Measurements from ENCODE around the gene MDH1. TPM values are rescaled to one million over a fixed set of nuclear protein-coding genes. Genes with fewer than 3 reads are reported as not detected.

MDH1 gene
- total RNA-seq, 1 donor from 2014 or later, result 155 TPM

DNA sequence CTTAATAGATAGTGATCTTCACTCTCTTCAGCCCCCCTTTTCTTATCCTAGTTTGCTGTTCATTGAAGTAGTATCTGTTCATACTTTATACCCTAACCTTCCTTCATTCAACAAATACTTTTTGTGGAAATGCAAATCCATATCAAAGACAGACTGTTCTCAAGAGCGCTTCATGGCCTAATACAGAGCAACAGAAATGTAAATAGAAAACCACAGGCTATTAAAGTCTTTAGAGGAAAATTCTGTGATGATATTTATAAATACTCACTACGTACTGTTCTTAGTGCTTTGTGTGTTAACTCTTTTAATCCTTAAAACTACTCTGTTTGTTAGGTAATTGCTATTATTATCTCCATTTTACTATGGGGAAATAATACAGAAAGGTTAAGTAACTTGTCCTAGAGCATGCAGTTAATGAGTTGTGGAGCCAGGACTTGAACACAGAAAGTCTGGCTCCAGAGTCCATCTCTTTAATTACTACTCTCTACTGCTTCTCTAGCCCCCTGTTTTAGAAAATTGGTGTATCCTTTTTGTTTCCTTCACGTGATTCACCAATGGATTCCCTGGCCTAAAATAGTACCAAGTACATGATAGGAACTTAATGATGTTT lies 2.9 kb downstream of the MDH1 start:
- no peak overlapping the region for H3K27ac Mint-ChIP-seq (ENCODE audit: unreplicated experiment)
- H3K4me3 Mint-ChIP-seq, result peak overlapping the region; percentile 86
- H3K27me3 Mint-ChIP-seq (ENCODE audit: low read depth), result peaks cover 8% of the 10 kb centered on the region
- peaks cover 35% of the 10 kb centered on the region for H3K4me1 Mint-ChIP-seq
- H3K9me3 Mint-ChIP-seq, result no peaks in the 10 kb centered on the region
- no peaks in the 10 kb centered on the region for H3K36me3 Mint-ChIP-seq (ENCODE audit: low read depth)
- no peak for DNase-seq (ENCODE audit: low read depth, low spot score)
- TF ChIP-seq, protein P1, sequence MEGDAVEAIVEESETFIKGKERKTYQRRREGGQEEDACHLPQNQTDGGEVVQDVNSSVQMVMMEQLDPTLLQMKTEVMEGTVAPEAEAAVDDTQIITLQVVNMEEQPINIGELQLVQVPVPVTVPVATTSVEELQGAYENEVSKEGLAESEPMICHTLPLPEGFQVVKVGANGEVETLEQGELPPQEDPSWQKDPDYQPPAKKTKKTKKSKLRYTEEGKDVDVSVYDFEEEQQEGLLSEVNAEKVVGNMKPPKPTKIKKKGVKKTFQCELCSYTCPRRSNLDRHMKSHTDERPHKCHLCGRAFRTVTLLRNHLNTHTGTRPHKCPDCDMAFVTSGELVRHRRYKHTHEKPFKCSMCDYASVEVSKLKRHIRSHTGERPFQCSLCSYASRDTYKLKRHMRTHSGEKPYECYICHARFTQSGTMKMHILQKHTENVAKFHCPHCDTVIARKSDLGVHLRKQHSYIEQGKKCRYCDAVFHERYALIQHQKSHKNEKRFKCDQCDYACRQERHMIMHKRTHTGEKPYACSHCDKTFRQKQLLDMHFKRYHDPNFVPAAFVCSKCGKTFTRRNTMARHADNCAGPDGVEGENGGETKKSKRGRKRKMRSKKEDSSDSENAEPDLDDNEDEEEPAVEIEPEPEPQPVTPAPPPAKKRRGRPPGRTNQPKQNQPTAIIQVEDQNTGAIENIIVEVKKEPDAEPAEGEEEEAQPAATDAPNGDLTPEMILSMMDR (conservative IDR thresholded peaks at IDR 0.05), result no peak

DNA sequence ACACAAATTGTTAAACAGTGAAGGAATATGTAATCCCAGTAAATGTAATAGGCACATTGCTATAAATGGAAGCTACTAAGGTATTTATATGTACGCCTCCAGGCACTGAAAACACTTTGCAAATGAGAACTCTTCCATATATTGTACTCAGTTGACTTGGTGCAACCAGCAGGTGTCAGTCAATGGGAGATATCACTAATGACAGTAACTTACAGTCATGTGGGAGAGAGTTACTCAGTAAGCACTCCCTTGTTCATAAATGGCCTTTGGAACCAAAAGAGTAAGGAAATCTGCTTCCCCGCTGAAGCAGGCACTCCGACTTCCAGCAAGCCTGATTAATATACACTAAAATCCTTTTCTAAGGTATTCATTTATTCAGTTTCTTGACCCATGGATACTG lies 5.9 kb downstream of the MDH1 start:
- TF ChIP-seq, protein P1 (conservative IDR thresholded peaks at IDR 0.05), result no peak
- Mint-ChIP-seq H3K9me3 (no peaks in the 10 kb centered on the region), H3K4me1 (peaks cover 17% of the 10 kb centered on the region), H3K27me3 (ENCODE audit: low read depth) (no peaks in the 10 kb centered on the region), H3K27ac (ENCODE audit: unreplicated experiment) (no peak overlapping the region), H3K4me3 (no peak overlapping the region), H3K36me3 (ENCODE audit: low read depth) (no peaks in the 10 kb centered on the region)
- DNase-seq (ENCODE audit: low read depth, low spot score), result no peak

GRCh38 chr2:63596401-63596883 lies 7.7 kb downstream of the MDH1 start:
- peaks cover 2% of the 10 kb centered on the region for H3K36me3 Mint-ChIP-seq (ENCODE audit: low read depth)
- peaks cover 2% of the 10 kb centered on the region for H3K4me1 Mint-ChIP-seq
- no peak overlapping the region for H3K27ac Mint-ChIP-seq (ENCODE audit: unreplicated experiment)
- H3K27me3 Mint-ChIP-seq (ENCODE audit: low read depth), result no peaks in the 10 kb centered on the region
- no peak for DNase-seq (ENCODE audit: low read depth, low spot score)
- no peak overlapping the region for H3K4me3 Mint-ChIP-seq
- TF ChIP-seq, protein P1 (conservative IDR thresholded peaks at IDR 0.05), result no peak
- H3K9me3 Mint-ChIP-seq, result no peaks in the 10 kb centered on the region

- TF ChIP-seq, protein P1 (conservative IDR thresholded peaks at IDR 0.05), result no peak
- no peaks in the 10 kb centered on the region for H3K27me3 Mint-ChIP-seq (ENCODE audit: low read depth)
- H3K9me3 Mint-ChIP-seq, result no peaks in the 10 kb centered on the region
- DNase-seq (ENCODE audit: low read depth, low spot score), result no peak
- no peaks in the 10 kb centered on the region for H3K4me1 Mint-ChIP-seq
- no peak overlapping the region for H3K4me3 Mint-ChIP-seq
- no peak overlapping the region for H3K27ac Mint-ChIP-seq (ENCODE audit: unreplicated experiment)
- peaks cover 5% of the 10 kb centered on the region for H3K36me3 Mint-ChIP-seq (ENCODE audit: low read depth)
These were observed 10.2 kb downstream of the MDH1 start for GRCh38 chr2:63598981-63599380.

DNA sequence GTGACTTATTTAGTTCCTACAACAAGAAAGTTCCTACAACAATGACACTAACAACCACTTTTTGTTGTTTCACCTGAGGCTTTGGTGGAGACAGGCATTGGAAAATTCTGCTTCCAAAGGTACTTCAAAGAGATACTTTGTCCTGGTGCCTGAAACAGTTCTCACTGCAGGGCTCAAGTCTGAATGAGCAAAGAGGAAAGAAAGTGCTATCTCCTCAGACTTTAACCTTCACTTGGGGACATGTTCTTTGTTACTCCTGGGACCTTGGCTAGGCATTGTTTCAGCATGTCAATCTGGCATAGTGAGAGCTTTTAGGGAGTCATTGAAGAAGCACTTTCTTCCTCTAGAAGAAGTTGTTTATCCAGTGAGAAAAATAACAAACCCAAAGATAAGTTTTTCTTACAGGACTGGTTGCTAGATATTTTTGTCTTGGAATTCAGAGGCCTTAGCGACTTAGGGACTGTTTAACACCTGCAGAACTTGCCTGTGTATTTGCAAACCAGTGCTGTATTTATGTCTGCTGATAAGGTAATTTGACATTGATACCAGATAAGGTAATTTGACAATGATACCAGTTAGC lies 12.2 kb downstream of the MDH1 start:
- H3K36me3 Mint-ChIP-seq (ENCODE audit: low read depth), result peaks cover 14% of the 10 kb centered on the region

More for the DNA sequence above, 12.2 kb downstream of the MDH1 start:
- Mint-ChIP-seq H3K27ac (ENCODE audit: unreplicated experiment) (no peak overlapping the region), H3K4me1 (no peaks in the 10 kb centered on the region), H3K27me3 (ENCODE audit: low read depth) (no peaks in the 10 kb centered on the region), H3K9me3 (no peaks in the 10 kb centered on the region), H3K4me3 (no peak overlapping the region)
- no peak for DNase-seq (ENCODE audit: low read depth, low spot score)
- TF ChIP-seq, protein P1 (conservative IDR thresholded peaks at IDR 0.05), result no peak

Measured in neural crest cell (in vitro differentiated cells).